ENCODE results near the gene VWA2. TPM values are rescaled to one million over a fixed set of nuclear protein-coding genes. Genes with fewer than 3 reads are reported as not detected.

Gene VWA2
- polyA plus RNA-seq, 1 donor from 2014 or later = not detected

DNA sequence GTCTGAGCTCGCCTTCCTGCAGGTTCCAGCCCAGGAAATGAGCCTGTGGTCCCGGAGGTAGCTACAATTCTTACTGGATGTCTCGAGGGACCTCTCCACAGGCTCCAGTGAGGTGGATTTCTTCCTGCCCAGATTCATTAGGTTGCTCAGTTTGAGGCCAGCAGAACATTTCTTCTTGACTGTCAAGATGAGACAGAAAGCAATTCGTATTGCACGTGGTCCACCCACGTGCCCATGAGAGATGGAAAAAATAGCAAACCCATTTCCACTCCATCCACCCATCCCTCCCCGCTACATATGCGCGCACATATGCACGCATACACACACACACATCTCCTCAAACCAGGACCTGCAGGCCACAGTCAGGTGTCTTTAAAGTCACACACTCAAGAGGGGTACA lies 68.7 kb downstream of the VWA2 start:
- no peak overlapping the region for H2AFZ ChIP-seq (ENCODE audit: low read depth, low read length)
- H3K9me2 ChIP-seq (ENCODE audit: insufficient read depth, low read length) = no peaks in the 10 kb centered on the region
- no peaks in the 10 kb centered on the region for H3K9me3 ChIP-seq (ENCODE audit: low read length)
- H3K9ac ChIP-seq (ENCODE audit: low read length) = no peak overlapping the region
- H3K27me3 ChIP-seq (ENCODE audit: insufficient read depth, low read depth, low read length) = no peaks in the 10 kb centered on the region
- H3K4me3 ChIP-seq (ENCODE audit: low read length) = no peak overlapping the region
- TF ChIP-seq, protein P1, sequence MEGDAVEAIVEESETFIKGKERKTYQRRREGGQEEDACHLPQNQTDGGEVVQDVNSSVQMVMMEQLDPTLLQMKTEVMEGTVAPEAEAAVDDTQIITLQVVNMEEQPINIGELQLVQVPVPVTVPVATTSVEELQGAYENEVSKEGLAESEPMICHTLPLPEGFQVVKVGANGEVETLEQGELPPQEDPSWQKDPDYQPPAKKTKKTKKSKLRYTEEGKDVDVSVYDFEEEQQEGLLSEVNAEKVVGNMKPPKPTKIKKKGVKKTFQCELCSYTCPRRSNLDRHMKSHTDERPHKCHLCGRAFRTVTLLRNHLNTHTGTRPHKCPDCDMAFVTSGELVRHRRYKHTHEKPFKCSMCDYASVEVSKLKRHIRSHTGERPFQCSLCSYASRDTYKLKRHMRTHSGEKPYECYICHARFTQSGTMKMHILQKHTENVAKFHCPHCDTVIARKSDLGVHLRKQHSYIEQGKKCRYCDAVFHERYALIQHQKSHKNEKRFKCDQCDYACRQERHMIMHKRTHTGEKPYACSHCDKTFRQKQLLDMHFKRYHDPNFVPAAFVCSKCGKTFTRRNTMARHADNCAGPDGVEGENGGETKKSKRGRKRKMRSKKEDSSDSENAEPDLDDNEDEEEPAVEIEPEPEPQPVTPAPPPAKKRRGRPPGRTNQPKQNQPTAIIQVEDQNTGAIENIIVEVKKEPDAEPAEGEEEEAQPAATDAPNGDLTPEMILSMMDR (IDR thresholded peaks at IDR 0.05; ENCODE audit: poor library complexity, severe bottlenecking) = no peak
- no peak for TF ChIP-seq SMC3 (conservative IDR thresholded peaks at IDR 0.05; ENCODE audit: poor library complexity)
- no peak for TF ChIP-seq RAD21 (conservative IDR thresholded peaks at IDR 0.05)
- no peak overlapping the region for H3K4me2 ChIP-seq (ENCODE audit: low read length)
- no peaks in the 10 kb centered on the region for H4K20me1 ChIP-seq (ENCODE audit: insufficient read depth)
- H3K79me2 ChIP-seq (replicated peaks; ENCODE audit: insufficient read depth, low read length) = no peaks in the 10 kb centered on the region
- peaks cover 4% of the 10 kb centered on the region for H3F3A ChIP-seq (ENCODE audit: insufficient read depth, low read length, poor library complexity, severe bottlenecking)
- H3K27ac ChIP-seq (ENCODE audit: low read length) = no peak overlapping the region
- no peaks in the 10 kb centered on the region for H3K36me3 ChIP-seq (ENCODE audit: insufficient read depth, low read length)

DNA sequence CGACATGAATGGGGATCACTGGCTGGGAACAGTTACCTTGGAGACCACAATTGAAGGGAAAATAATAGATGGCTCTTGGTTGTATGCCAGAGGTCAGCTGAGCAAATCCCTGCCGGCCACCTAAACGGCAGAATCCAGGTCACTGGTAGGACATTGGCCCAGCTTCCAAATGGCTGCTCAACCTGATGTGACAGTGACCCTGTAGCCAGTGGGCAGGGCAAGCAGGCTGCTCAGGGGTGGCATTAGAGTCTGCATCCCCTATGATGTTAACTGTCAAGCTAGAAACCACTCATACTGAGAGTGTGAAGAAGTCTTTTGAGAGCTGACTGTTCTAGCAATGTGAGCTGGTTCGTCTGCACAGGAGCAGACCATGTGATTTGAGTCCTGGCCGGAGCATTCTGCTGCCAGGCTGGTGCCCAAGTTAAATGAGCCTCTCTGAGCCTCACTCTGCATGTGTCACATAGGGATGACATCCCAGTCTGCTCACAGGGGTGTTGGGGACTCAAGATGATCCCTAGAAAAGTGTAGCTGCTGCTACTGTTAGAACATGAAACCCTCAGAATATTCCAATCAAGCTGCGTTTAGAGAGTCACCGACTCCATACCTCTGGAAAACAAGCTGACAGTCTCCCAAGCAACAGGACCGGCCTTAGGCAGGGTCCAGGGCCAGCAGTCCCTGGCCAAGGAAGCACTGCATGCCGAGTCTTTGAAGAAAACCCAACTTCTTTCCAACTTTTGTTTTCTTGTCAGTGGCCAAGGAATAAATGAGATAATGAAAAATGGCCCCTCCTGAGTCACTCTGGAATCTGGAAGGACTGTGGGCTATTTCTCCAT lies 69.7 kb downstream of the VWA2 start:
- TF ChIP-seq SMC3 (conservative IDR thresholded peaks at IDR 0.05; ENCODE audit: poor library complexity) (no peak), RAD21 (conservative IDR thresholded peaks at IDR 0.05) (no peak), POLR2AphosphoS5 (IDR thresholded peaks at IDR 0.05) (no peak)
- TF ChIP-seq, protein P1 (IDR thresholded peaks at IDR 0.05; ENCODE audit: poor library complexity, severe bottlenecking) = no peak
- Histone ChIP-seq H4K20me1 (ENCODE audit: insufficient read depth) (no peaks in the 10 kb centered on the region), H3K9me2 (ENCODE audit: insufficient read depth, low read length) (no peaks in the 10 kb centered on the region), H3K9ac (ENCODE audit: low read length) (no peak overlapping the region), H3K4me2 (ENCODE audit: low read length) (no peak overlapping the region), H3K36me3 (ENCODE audit: insufficient read depth, low read length) (no peaks in the 10 kb centered on the region), H3K27me3 (ENCODE audit: insufficient read depth, low read depth, low read length) (no peaks in the 10 kb centered on the region), H3K4me3 (ENCODE audit: low read length) (no peak overlapping the region), H2AFZ (ENCODE audit: low read depth, low read length) (no peak overlapping the region), H3K27ac (ENCODE audit: low read length) (no peak overlapping the region), H3F3A (ENCODE audit: insufficient read depth, low read length, poor library complexity, severe bottlenecking) (peaks cover 4% of the 10 kb centered on the region), H3K79me2 (replicated peaks; ENCODE audit: insufficient read depth, low read length) (no peaks in the 10 kb centered on the region), H3K9me3 (ENCODE audit: low read length) (no peaks in the 10 kb centered on the region)

- Histone ChIP-seq H3F3A (ENCODE audit: insufficient read depth, low read length, poor library complexity, severe bottlenecking) (peaks cover under 1% of the 10 kb centered on the region), H3K4me2 (ENCODE audit: low read length) (no peak overlapping the region), H3K79me2 (replicated peaks; ENCODE audit: insufficient read depth, low read length) (no peaks in the 10 kb centered on the region), H3K9me3 (ENCODE audit: low read length) (no peaks in the 10 kb centered on the region), H4K20me1 (ENCODE audit: insufficient read depth) (no peaks in the 10 kb centered on the region), H3K9ac (ENCODE audit: low read length) (no peak overlapping the region), H2AFZ (ENCODE audit: low read depth, low read length) (no peak overlapping the region), H3K9me2 (ENCODE audit: insufficient read depth, low read length) (no peaks in the 10 kb centered on the region), H3K36me3 (ENCODE audit: insufficient read depth, low read length) (no peaks in the 10 kb centered on the region), H3K27me3 (ENCODE audit: insufficient read depth, low read depth, low read length) (no peaks in the 10 kb centered on the region), H3K27ac (ENCODE audit: low read length) (no peak overlapping the region), H3K4me3 (ENCODE audit: low read length) (no peak overlapping the region)
- TF ChIP-seq EP300 (conservative IDR thresholded peaks at IDR 0.05; ENCODE audit: poor library complexity, severe bottlenecking) (no peak), EZH2 (IDR thresholded peaks at IDR 0.05; ENCODE audit: borderline replicate concordance, insufficient read depth, low read length, poor library complexity, severe bottlenecking) (no peak), SMC3 (conservative IDR thresholded peaks at IDR 0.05; ENCODE audit: poor library complexity) (no peak), TAF1 (IDR thresholded peaks at IDR 0.05; ENCODE audit: low read depth) (no peak)
Measured at GRCh38 chr10:114309364-114309651, 70.3 kb downstream of the VWA2 start.

Data from neural cell (in vitro differentiated cells).